Measurements from ENCODE around the gene AFF4. TPM values are rescaled to one million over a fixed set of nuclear protein-coding genes. Genes with fewer than 3 reads are reported as not detected.

The AFF4 gene
- total RNA-seq, 1 donor from 2014 or later = 29.2 TPM

DNA sequence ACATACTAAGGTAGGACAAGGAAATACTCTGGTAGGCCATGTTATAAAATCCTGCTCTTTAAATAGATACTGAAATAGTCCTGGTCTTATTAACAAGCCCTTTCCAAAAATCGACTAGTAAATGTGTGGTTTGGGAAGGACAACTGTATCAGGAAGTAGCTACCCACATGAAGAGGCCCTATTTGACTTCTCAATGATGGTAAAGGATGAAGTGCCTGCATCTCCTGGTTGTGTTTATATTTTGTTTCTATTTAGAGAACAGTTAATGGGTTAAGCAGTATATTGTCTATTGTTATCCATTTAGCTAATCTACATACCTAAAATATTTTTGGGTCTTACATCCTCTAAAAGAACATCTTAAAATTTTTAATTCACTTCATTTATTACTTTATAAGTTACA, 109.6 kb downstream of the AFF4 start:
- DNase-seq (ENCODE audit: low read depth) = no peak
- TF ChIP-seq, protein P1, sequence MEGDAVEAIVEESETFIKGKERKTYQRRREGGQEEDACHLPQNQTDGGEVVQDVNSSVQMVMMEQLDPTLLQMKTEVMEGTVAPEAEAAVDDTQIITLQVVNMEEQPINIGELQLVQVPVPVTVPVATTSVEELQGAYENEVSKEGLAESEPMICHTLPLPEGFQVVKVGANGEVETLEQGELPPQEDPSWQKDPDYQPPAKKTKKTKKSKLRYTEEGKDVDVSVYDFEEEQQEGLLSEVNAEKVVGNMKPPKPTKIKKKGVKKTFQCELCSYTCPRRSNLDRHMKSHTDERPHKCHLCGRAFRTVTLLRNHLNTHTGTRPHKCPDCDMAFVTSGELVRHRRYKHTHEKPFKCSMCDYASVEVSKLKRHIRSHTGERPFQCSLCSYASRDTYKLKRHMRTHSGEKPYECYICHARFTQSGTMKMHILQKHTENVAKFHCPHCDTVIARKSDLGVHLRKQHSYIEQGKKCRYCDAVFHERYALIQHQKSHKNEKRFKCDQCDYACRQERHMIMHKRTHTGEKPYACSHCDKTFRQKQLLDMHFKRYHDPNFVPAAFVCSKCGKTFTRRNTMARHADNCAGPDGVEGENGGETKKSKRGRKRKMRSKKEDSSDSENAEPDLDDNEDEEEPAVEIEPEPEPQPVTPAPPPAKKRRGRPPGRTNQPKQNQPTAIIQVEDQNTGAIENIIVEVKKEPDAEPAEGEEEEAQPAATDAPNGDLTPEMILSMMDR (conservative IDR thresholded peaks at IDR 0.05; ENCODE audit: low read depth, low read length) = no peak
- H3K4me3 ChIP-seq (ENCODE audit: low read depth, low read length) = no peak overlapping the region

DNA sequence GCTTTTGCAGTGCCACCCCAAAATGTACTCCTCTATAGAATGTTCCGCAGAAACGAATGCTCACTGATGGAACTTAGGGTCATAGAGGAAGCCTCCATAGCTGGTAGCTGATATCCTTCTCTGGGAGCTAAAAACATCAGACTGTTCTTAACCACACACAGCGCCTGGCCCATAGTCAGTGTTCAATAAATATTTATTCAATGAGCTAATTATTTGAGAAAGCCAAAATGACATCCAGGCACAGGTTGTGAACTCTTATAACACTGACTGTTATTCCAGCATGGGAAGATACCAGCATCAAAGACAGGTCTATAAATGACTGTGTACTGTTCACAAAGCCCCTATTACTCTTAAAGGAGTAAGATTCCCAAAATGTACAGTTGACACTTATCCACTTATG, 110.1 kb downstream of the AFF4 start:
- DNase-seq (ENCODE audit: low read depth) = no peak
- H3K4me3 ChIP-seq (ENCODE audit: low read depth, low read length) = no peak overlapping the region
- TF ChIP-seq, protein P1 (conservative IDR thresholded peaks at IDR 0.05; ENCODE audit: low read depth, low read length) = no peak

DNA sequence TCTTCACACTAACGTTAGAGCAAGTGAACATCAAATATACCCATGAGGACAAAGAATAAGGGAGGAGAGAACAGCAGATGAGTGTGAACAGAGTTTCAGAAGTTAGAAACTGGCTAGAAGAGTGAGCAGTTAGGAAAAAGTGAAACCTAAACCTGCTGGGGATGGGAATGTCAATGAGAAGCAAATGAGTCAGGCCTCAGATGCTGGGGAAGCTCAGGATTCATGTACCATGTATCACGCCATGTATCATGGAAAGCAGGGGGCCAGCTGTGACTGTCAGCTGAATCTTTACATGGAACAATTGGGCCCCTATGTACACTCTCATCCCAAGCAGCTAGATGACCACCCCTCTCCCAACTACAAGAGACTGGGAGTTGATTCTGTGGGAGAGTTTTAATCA, 113.4 kb downstream of the AFF4 start:
- DNase-seq (ENCODE audit: low read depth) = no peak
- TF ChIP-seq, protein P1 (conservative IDR thresholded peaks at IDR 0.05; ENCODE audit: low read depth, low read length) = no peak
- H3K4me3 ChIP-seq (ENCODE audit: low read depth, low read length) = no peak overlapping the region

DNA sequence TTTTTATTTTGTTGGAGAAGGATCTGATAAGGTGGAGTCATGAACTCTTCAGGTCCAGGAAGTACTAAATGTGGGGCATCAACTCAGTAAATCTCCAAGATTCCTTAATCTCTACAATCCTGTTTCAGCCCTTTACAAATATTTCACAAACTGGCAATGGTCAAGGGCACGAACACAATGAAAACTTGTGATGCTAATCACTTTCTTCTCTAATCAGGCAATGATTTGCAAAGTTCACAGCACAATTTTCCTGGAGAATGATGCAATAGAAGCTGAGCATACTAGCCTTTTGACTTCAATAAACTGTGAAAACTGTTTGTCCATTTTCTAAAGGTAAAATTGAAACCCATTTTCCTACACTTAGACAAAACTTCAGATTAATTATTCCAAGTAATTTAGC, 114.1 kb downstream of the AFF4 start:
- DNase-seq (ENCODE audit: low read depth) = no peak
- TF ChIP-seq, protein P1 (conservative IDR thresholded peaks at IDR 0.05; ENCODE audit: low read depth, low read length) = no peak
- H3K4me3 ChIP-seq (ENCODE audit: low read depth, low read length) = no peak overlapping the region

DNA sequence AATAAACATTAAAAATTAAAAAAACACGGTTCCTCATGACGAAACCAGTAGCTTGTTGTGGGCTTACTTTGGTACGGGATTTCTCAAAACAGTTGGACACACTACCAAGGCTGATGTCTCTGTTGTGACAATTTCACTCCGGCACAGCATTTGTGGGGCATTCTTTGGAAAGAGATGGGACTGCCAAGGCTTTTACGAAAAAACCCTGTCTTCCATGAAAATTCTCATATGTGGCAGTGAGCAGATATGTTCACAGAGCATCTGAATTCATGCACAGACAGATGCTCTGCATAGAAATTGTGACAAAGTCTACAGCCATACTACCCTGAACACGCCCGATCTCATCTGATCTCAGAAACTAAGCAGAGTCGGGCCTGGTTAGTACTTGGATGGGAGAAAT, 115.2 kb downstream of the AFF4 start:
- no peak for DNase-seq (ENCODE audit: low read depth)
- no peak overlapping the region for H3K4me3 ChIP-seq (ENCODE audit: low read depth, low read length)
- TF ChIP-seq, protein P1 (conservative IDR thresholded peaks at IDR 0.05; ENCODE audit: low read depth, low read length) = no peak

DNA sequence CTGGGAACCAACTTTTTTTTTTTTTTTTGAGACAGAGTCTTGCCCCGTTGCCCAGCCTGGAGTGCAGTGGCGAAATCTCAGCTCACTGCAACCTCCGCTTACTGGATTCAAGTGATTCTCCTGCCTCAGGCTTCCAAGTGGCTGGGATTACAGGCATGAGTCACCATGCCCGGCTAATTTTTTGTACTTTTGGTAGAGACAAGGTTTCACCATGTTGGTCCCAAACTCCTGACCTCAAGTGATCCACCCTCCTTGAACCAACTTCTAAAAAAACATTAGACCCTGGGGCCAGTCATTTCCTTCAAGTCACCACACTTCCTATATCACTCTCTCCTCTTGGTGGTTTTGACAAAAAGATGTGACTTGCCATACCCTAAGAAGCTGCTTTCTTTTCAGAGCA, 122.1 kb downstream of the AFF4 start:
- TF ChIP-seq, protein P1 (conservative IDR thresholded peaks at IDR 0.05; ENCODE audit: low read depth, low read length) = no peak
- DNase-seq (ENCODE audit: low read depth) = no peak
- H3K4me3 ChIP-seq (ENCODE audit: low read depth, low read length) = no peak overlapping the region

DNA sequence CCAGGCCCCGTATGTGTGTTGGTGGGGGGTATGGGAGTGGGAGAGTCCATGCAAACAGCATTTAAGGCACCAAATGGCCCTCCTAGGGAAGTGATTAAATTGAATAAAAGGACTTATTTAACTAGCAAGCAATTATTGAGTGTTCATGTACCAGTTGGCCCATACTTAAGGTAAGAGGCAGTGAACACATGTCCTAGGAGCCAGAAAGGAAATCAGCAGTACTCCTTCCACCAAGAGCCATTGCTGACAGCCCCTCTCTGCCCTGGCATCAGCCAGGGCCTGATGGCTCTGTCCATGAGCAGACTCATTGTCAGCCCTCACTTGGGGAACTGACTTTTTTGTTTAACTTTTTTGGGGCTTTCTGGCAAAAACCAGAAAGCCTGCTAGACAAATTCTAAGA, 122.5 kb downstream of the AFF4 start:
- TF ChIP-seq, protein P1 (conservative IDR thresholded peaks at IDR 0.05; ENCODE audit: low read depth, low read length) = no peak
- H3K4me3 ChIP-seq (ENCODE audit: low read depth, low read length) = no peak overlapping the region
- no peak for DNase-seq (ENCODE audit: low read depth)

All from epithelial cell of proximal tubule (primary cell).